Measurements from ENCODE around the gene PRKCA.
A peak's percentile ranks its signal among the peaks of the same experiment; 100 is the strongest.

PRKCA gene

DNA sequence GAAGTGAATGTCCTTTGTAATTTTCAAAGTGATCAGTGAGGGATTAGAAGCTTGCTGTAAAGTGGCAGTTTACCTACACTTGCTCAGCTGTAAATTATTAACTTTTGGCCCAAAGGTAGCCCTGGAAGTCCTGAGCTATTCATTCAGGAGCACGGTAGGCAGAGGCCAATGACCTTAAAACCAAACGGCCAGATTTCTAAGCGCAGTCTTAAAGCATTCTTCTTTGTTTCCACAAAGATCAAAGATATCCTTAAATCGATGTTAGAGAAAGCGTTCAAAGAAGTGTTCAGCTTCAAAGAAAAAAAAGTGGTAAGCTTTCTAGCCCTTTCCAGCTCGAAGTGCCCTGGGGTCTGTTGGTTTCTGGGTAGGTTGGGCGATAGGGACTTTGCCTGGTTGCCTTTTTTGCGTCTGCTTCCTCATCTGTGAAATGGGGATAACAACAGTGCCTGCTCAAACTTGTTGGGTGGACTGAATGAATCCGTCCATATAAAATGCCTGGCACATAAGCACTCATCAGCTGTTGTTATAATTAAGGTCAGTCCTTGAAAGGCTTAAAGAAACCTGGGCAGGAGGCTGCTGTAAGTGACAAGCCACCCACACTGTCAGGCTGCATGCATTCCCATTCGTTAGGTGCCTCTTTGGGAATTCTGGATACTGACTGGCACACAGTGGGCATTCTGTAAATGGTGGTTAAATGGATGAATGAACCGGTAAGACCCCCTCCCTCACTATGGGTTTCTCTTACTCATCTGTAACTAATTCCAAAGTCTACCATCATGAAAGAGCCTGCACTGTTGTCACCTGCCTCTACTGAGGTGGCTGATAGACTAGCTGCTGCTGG lies 113.2 kb downstream of the PRKCA start:
- DNase-seq = no peak

GRCh38 chr17:66416207-66416940 lies 114.0 kb downstream of the PRKCA start:
- no peak for DNase-seq

DNA sequence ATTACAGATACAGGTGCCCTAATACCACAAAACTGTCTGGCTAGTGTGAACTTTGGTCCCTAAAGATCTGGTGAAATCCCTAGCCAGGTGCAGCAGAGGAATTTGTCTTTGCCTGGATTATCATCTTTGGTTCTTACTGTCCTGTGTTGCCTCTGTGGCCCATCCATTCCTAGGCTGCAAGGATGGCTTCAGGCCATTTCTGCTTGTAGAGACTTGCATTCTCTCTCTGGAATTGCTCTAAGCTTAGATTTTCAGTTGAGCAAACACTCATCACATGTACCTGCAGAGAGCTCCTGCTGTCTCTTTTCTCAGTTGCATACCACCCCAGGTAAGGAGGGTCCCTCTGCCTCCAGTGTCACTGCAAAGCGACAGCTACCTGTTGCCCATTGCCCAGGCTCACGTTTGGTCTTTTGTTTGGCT lies 114.9 kb downstream of the PRKCA start:
- DNase-seq = no peak

GRCh38 chr17:66420961-66421371 lies 118.6 kb downstream of the PRKCA start:
- DNase-seq = no peak

- no peak for DNase-seq
These were observed 119.8 kb downstream of the PRKCA start for GRCh38 chr17:66422186-66422585.

GRCh38 chr17:66423056-66423955 lies 120.9 kb downstream of the PRKCA start:
- DNase-seq = no peak

DNA sequence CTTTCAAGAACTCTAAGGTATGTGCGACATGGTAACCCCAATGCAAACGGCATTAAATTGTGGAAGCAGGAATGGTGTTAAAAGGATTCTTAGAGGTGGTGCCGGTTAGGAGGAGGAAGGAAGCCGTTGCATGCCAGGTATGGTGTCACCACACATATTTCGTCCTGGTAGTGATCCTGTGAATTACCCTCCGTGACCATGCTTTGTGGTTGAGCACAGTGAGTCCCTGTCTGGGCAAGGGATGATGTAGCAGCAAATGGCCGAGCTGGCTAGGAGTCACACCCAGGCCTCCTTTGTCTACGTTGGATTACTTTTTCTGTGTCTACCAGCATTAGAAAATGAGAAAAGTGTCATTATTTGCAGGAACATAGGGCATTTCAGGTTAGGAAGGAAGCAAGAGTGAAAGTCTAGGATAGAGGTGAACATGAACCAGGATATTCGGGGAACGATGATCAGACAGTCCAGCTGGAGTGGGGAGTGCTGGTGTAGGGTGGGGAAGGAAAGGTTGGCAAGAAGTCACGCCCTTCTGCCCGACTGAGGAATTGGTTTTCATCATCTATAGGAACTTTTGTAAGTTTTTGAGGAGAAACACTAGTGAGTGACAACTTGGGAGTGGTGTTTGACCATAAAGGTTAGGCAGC lies 123.5 kb downstream of the PRKCA start:
- no peak for DNase-seq

DNA sequence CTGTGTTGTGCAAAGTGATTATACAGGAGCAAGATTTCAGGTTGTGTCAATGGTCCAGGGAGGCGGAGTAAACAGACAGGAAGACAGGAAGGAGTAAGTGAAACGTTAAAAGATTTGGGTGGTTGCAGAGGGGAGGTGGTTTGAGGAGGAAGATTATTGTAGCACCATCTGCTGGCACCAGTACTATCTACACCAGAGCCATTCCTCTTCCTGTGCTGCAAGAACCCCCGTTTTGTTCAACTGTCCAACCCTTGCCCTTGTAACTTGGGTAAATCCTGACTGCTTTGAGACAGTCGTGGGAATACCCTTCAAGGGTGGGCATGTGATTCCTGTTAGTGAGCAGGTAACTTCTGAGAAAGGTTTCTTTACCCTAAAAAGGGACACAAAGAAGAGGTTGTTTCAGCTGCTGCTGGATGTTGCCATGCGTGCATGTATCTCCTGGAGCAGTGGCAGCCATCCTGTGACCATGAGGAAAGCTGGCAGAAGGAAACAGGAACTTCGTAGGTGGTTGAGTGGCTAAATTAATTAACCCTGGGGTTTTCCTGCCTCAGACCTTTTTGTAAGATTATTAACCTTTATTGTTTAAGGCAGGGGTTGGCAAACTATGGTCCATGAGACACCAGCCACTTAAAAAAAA lies 124.1 kb downstream of the PRKCA start:
- peak in 1 of 4 experiments; percentile 4 for DNase-seq

DNA sequence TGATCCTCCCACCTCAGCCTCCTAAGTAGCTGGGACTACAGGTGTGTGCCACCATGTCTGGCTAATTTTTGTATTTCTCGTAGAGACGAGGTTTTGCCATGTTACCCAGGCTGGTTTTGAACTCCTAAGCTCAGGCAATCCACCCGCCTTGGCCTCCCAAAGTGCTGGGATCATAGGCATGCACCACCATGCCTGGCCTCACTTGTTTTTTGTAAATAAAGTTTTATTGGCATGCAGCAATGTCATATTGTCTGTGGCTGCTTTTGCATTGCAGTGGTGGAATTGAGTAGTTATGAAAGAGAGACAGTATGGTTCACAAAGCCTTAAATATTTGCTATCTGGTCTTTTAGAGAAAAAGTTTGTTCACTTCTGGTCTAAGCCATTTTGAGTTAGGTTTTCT lies 124.7 kb downstream of the PRKCA start:
- no peak for DNase-seq

- no peak for DNase-seq
These were observed 127.3 kb downstream of the PRKCA start for GRCh38 chr17:66429680-66430079.

DNA sequence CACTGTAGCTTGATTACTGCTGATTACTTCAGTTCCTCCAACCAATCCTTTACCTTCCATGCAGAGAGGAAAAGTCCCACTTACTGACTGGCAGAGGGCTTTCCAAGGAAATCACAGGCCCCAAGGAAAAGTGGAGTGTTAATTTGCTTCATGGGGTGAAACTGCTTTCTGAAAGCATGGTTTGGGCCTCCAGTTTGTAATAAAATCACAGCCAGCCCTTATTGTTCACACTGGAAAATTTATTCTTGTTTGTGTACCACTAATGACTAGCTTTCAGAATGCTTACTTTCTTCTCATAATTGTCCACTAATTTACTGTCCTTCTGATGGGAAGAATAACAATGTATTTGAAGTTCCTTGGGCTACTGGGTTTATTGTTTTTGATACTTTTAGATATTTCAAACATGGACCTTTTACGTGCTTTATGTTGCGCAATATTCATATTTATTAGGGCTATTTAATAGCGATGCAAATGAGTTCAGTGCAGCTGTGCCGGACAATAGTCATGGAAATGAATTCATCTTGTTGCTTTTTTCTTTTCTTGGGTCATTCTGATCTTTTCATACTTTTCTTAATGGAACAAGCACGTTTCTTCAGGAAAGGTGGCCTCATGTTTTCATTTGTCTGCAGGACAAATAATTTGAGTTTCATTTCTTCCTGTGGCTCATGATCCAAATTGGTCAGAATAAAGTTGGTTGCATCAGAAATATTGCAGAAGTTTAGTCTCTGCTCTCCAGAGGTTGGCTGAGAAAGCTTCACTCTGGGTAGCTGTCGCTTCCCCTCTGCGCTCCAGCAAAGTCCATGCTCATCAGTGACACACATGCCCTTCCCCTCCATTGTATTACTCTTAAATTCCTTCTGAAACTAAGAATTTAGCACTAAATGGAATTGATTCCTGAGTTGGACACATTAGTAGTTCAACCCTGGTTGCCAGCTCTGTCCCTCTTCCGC lies 128.7 kb downstream of the PRKCA start:
- DNase-seq = no peak

DNA sequence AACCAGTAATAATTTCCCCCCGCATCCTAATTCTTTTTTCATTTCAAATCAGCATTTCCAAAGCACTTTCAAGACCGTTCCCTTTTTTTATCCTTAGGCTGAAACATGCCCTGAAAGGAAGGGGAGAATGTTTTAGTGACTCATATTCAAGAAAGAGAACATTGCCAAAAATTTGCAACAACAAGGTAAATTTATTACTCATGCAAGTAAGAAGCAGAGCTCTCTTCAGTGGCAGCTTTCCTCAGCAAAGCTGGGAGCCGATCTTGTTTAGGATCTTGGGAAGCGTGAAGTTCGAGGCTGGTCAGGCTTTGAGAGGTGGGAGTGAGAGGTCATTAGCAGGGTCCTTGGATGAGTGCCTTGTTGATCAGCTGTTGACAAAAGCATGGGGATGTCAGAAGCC lies 129.5 kb downstream of the PRKCA start:
- no peak for DNase-seq

DNA sequence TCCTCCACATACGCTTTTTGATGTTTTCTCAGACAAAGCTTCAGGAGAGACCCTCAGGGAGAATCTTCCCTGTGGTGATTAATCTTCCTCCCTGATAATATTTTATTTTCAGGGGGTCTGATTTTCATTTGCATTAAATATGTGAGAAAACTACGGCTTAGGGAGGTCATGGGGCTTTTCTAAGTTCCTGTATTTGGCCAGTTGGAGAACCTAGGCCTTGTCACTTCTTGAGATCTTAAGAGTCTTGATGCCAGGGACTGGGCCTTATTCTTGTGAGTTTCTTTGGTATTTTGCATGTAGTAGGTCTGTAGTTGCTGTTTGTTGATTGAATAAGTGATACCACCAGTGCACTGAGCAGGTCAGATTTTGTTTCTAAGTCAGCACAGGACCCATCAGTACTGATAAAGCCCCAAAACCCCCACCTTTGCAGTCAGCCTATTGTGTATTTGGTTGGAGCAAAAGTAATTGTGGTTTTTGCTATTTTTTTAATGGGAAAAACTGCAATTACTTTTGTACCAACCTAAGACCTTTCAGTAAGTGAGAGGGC lies 130.1 kb downstream of the PRKCA start:
- no peak for DNase-seq

GRCh38 chr17:66432996-66433551 lies 130.7 kb downstream of the PRKCA start:
- no peak for DNase-seq

- no peak for DNase-seq
These were observed 132.8 kb downstream of the PRKCA start for GRCh38 chr17:66435182-66435581.

DNA sequence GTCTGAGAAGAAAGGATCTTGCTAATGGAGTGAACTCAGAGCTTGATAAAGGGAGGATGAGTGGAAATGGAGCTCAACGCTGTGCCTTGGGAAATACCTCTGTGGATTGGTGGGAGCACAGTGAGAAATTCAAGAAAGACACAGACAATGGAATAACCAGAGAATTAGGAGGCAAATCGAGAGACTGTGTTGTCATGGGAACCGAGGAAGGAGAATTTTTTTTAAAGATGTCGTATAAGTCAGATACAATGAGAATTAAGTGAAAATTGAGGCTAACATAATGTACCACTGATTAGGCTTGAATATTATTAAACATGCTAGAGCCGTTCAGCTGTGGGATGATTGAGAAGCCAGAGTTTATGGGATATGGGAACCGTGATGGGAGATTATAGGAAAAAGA lies 134.2 kb downstream of the PRKCA start:
- DNase-seq = no peak

DNA sequence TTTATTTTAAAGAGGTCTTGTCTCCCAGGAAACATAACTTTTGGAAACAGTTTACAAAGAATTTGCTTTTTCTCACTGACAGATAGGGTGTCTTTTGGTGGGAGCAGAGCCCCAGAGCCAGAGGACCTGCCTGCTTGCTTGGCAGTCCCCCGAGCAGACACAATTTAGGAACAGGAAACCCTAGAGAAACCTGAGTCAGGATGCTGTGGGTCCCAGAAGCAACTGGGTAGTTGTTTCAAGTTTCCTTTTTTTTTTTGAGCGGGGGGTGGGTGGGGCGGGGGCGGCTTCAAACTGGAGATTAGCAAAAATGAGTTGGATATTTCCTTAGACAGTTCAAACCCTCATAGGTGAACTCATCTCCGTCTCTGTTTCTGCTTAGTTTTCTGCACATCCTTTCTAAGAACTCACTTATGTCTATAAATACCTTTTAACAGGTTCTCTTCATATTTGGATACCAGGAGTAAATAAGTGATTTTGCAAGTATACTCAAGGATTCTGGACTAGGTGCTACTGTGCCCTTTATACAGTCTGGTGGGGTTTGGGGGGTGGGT lies 135.1 kb downstream of the PRKCA start:
- no peak for DNase-seq

DNA sequence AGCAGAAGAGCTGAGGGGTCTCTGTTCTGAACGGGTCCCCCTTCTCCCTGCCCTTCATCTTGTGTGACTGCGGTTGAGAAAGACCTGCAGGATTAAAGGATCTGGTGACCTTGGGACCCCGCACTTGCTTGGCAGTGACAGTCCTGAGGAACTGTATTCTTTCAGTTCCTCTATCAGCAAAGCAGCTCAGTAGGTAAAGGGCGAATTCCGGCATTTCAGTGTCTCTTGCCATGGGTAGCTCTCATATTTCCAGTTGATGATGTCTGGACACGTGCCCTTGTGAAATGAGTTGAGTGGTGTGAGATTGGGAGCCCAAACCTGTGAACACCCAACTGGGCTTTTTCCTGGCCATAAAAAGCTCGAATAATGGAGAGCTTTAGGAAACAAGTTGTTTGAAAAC lies 135.7 kb downstream of the PRKCA start:
- DNase-seq = no peak

DNA sequence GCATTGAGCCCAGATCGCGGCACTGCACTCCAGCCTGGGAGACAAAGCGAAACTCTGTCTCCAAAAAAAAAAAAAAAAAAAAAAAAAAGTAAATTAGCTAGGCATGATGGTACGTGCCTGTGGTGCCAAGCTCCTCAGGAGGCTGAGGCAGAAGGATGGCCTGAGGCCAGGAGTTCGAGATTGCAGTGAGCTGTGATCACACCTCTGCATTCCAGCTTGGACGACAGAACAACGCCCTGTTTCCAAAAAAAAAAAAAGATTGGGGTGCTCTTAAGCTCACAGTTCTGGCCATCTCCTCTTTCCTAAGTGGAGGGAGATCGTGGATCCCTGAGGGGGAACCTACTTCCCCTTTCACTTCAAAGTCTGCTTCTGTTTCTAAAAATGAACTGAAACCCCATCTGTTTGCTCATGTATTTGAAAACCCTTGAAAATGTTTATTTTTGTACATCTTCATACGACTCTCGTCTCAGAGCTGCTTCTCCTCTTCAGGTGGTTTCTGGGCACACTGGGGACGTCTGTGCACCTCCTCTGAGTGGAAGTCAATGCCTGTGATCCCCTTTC lies 138.8 kb downstream of the PRKCA start:
- no peak for DNase-seq

- no peak for DNase-seq
These were observed 140.8 kb downstream of the PRKCA start for GRCh38 chr17:66443166-66443565.
